DOHH2 (cell line): ENCODE measurements around the gene SMTNL1.

Experiments
- H3F3A ChIP-seq: fragments of 200-600 bp; sonication (generic), shearing (Covaris generic); 2 replicates; pipeline ENCODE4 v1.6.0; 2016; ENCODE audit warnings: antibody characterized with exemption, mild to moderate bottlenecking; ENCODE audit not compliant: control insufficient read depth, insufficient read depth
- H3K27ac ChIP-seq: fragments of 200-600 bp; sonication (generic); 2 replicates; pipeline ENCODE4 v1.5.1; 2014; ENCODE audit warnings: low read depth, mild to moderate bottlenecking, low read length, moderate library complexity
- H3K27me3 ChIP-seq: fragments of 200-600 bp; sonication (generic); 2 replicates; pipeline ENCODE4 v1.6.1; 2014; ENCODE audit warnings: mild to moderate bottlenecking, low read length, mixed read lengths; ENCODE audit not compliant: control insufficient read depth
- H3K36me3 ChIP-seq: fragments of 200-600 bp; sonication (generic); 2 replicates; pipeline ENCODE4 v1.6.1; 2014; ENCODE audit warnings: mild to moderate bottlenecking, low read length, moderate library complexity, mixed read lengths; ENCODE audit not compliant: control insufficient read depth
- H3K4me1 ChIP-seq: fragments of 200-600 bp; sonication (generic); 2 replicates; pipeline ENCODE4 v1.6.1; 2014; ENCODE audit warnings: mild to moderate bottlenecking, low read length, mixed read lengths; ENCODE audit not compliant: control insufficient read depth
- H3K4me2 ChIP-seq: fragments of 200-600 bp; sonication (generic); 2 replicates; pipeline ENCODE4 v1.6.0; 2014; ENCODE audit warnings: mild to moderate bottlenecking, low read length, moderate library complexity
- H3K4me3 ChIP-seq: fragments of 200-600 bp; sonication (generic); 2 replicates; pipeline ENCODE4 v1.5.1; 2014; ENCODE audit warnings: mild to moderate bottlenecking, low read length, mixed read lengths
- H3K79me2 ChIP-seq: fragments of 200-600 bp; sonication (generic); 2 replicates; pipeline ENCODE4 v1.6.1; 2014; ENCODE audit warnings: mild to moderate bottlenecking, low read length, mixed read lengths; ENCODE audit not compliant: control insufficient read depth
- H3K9me2 ChIP-seq: fragments of 200-600 bp; sonication (generic); replicated peaks from 2 replicates; pipeline ENCODE4 v1.6.1; 2014; ENCODE audit warnings: mild to moderate bottlenecking, low read length, mixed read lengths; ENCODE audit not compliant: control insufficient read depth
- H3K9me3 ChIP-seq: fragments of 200-600 bp; sonication (generic); 2 replicates; pipeline ENCODE4 v1.6.1; 2014; ENCODE audit warnings: antibody characterized with exemption, low read length, mixed read lengths; ENCODE audit not compliant: control insufficient read depth, insufficient read depth
- H4K20me1 ChIP-seq: fragments of 200-600 bp; sonication (generic); 2 replicates; pipeline ENCODE4 v1.6.0; 2014; ENCODE audit warnings: low read depth, mild to moderate bottlenecking, antibody characterized with exemption, low read length, moderate library complexity; ENCODE audit not compliant: control insufficient read depth, insufficient read depth
- EZH2phosphoT487 ChIP-seq: fragments of 200-600 bp; sonication (generic); IDR thresholded peaks from 2 replicates; pipeline ENCODE4 v1.6.1; 2017; ENCODE audit warnings: borderline replicate concordance, mild to moderate bottlenecking, antibody characterized with exemption, low read length, moderate library complexity, mixed read lengths
- TF ChIP-seq, protein P1 (sequence below): fragments of 200-600 bp; sonication (generic); IDR thresholded peaks from one replicate; pipeline ENCODE4 v1.5.1; 2014; ENCODE audit warnings: antibody characterized with exemption, mild to moderate bottlenecking, low read depth, low read length; ENCODE audit not compliant: poor library complexity, severe bottlenecking

Gene SMTNL1

DNA sequence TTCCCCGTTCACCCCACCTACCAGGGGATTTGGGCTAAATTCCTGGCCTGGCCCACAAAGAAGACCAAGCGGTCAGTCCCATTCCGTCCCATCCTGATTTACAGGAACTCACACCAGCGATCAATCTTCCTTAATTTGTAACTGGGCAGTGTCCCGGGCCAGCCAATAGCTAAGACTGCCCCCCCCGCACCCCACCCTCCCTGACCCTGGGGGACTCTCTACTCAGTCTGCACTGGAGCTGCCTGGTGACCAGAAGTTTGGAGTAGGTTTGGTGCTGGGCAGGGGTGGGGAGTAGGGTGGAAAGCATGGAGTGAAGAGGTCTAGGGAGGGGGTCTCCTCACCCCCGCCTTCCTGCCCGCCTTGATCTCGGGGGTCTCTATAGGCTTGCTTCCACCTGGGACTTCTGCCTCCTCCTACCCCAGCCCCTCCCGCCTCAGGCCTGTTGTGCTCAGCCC lies 60.1 kb downstream of the SMTNL1 start, which contains the start of gene SERPING1:
Gene SERPING1, plus strand, starts transcription at position 225 of the 455 bp plus-strand sequence. CDS start 586 bp downstream, outside the sequence.
- peaks cover 26% of the 10 kb centered on the region for H3K27me3 ChIP-seq
- no peaks in the 10 kb centered on the region for H4K20me1 ChIP-seq
- H3K9me2 ChIP-seq: no peaks in the 10 kb centered on the region
- no peaks in the 10 kb centered on the region for H3K36me3 ChIP-seq
- H3K9me3 ChIP-seq: no peaks in the 10 kb centered on the region
- H3K79me2 ChIP-seq: no peaks in the 10 kb centered on the region
- no peak within 1 kb of the TSS for H3K4me3 ChIP-seq
- TF ChIP-seq, protein P1, sequence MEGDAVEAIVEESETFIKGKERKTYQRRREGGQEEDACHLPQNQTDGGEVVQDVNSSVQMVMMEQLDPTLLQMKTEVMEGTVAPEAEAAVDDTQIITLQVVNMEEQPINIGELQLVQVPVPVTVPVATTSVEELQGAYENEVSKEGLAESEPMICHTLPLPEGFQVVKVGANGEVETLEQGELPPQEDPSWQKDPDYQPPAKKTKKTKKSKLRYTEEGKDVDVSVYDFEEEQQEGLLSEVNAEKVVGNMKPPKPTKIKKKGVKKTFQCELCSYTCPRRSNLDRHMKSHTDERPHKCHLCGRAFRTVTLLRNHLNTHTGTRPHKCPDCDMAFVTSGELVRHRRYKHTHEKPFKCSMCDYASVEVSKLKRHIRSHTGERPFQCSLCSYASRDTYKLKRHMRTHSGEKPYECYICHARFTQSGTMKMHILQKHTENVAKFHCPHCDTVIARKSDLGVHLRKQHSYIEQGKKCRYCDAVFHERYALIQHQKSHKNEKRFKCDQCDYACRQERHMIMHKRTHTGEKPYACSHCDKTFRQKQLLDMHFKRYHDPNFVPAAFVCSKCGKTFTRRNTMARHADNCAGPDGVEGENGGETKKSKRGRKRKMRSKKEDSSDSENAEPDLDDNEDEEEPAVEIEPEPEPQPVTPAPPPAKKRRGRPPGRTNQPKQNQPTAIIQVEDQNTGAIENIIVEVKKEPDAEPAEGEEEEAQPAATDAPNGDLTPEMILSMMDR: no peak
- no peak for TF ChIP-seq EZH2phosphoT487
- no peaks in the 10 kb centered on the region for H3K4me1 ChIP-seq
- H3F3A ChIP-seq: no peaks in the 10 kb centered on the region
- H3K4me2 ChIP-seq: no peak within 1 kb of the TSS
- H3K27ac ChIP-seq: no peak within 1 kb of the TSS

DNA sequence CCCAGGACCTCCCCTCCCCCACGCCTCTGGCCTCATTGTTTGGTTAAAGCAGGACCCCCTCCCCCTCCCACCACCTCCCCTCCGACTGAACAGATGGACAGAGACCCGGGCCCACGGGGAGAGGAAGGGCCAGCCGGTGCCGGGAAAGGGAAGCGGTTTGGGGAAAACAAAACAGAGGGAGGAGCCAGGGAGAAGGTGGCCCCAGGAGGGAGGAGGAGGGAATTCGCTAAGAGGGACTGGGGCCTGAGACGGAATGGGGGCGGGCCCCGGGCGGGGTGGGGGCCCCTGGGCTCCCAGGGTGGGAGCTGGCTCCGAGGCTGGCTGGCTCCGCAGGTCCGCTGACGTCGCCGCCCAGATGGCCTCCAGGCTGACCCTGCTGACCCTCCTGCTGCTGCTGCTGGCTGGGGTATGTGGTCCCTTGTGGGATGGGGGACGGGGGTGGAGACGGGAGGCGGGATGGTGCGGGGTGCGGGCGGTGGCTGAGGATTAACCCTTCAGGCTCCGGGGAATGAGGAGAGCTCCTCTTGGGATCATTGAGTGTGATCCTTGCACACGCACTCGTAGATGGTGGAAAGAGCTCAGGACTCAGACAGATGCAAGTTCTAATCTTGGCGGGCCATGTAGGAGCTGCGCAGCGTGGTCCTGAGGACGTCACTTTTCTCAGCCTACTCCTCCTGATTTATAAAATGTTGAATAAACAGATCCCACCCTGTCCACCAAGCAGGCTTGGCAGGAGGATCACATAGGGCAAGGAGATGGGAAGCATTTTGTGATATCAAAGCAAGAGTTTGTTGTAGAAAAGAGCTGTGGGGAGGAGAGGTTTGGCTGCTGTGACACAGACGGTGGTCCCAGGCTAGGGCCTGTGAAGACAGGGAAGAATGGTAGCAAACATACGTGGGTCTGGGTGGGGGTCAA lies 60.8 kb downstream of the SMTNL1 start:
- H3K4me1 ChIP-seq: no peaks in the 10 kb centered on the region
- TF ChIP-seq EZH2phosphoT487: no peak
- TF ChIP-seq, protein P1: no peak
- H3K27ac ChIP-seq: no peak overlapping the region
- no peaks in the 10 kb centered on the region for H4K20me1 ChIP-seq
- H3K27me3 ChIP-seq: peaks cover 26% of the 10 kb centered on the region
- H3K9me2 ChIP-seq: no peaks in the 10 kb centered on the region
- H3K4me3 ChIP-seq: no peak overlapping the region
- no peaks in the 10 kb centered on the region for H3K9me3 ChIP-seq
- no peaks in the 10 kb centered on the region for H3F3A ChIP-seq
- no peak overlapping the region for H3K4me2 ChIP-seq
- no peaks in the 10 kb centered on the region for H3K79me2 ChIP-seq
- H3K36me3 ChIP-seq: no peaks in the 10 kb centered on the region

DNA sequence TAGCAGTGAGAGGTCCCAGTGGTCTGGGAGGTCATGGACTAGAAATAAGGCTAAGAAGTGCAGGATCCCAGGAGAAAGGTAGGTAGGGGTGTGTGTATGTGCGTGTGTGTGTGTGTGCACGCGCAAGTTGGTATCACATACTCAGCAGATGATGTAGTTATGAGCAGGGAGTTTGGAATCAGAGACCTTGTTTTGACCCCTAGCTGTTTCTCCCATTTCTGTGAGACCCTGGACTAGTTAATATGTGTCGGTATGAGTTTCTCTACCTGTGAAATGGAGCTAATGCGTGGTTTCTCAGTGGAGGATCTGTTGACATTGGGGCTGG lies 61.4 kb downstream of the SMTNL1 start:
- Histone ChIP-seq H3K4me3 (no peak overlapping the region), H3K4me2 (no peak overlapping the region), H3K27ac (no peak overlapping the region), H4K20me1 (no peaks in the 10 kb centered on the region), H3K9me2 (no peaks in the 10 kb centered on the region), H3F3A (no peaks in the 10 kb centered on the region), H3K27me3 (peaks cover 26% of the 10 kb centered on the region), H3K36me3 (no peaks in the 10 kb centered on the region), H3K79me2 (no peaks in the 10 kb centered on the region), H3K4me1 (no peaks in the 10 kb centered on the region), H3K9me3 (no peaks in the 10 kb centered on the region)
- no peak for TF ChIP-seq EZH2phosphoT487
- TF ChIP-seq, protein P1: no peak
